Mesothelial cell of epicardium (in vitro differentiated cells): ENCODE measurements around the gene KIFBP. TPM values are rescaled to one million over a fixed set of nuclear protein-coding genes. Genes with fewer than 3 reads are reported as not detected.

ENCODE experiments used
- DNase-seq, 2 experiments: peaks; one replicate each; pipeline ENCODE4 v3.0.0; 2021; ENCODE audit warnings: low spot score in 2 of 2; ENCODE audit not compliant: unreplicated experiment in 2 of 2
- H3K27ac Mint-ChIP-seq: 2 replicates; pipeline ENCODE4 v1.8.0; 2021; ENCODE audit warnings: mixed read lengths
- H3K27me3 Mint-ChIP-seq: 2 replicates; pipeline ENCODE4 v1.8.0; 2021; ENCODE audit warnings: low read depth, mixed read lengths
- H3K36me3 Mint-ChIP-seq: 2 replicates; pipeline ENCODE4 v1.8.0; 2021; ENCODE audit warnings: mixed read lengths
- H3K4me1 Mint-ChIP-seq: 2 replicates; pipeline ENCODE4 v1.8.0; 2021; ENCODE audit warnings: mixed read lengths
- H3K4me3 Mint-ChIP-seq: 2 replicates; pipeline ENCODE4 v1.8.0; 2021; ENCODE audit warnings: mild to moderate bottlenecking, moderate library complexity, mixed read lengths
- H3K9me3 Mint-ChIP-seq: 2 replicates; pipeline ENCODE4 v1.8.0; 2021; ENCODE audit warnings: mixed read lengths
- total RNA-seq: library from RNA; stranded (reverse); gene quantifications from 3 replicates; pipeline ENCODE4 v1.2.1, GENCODE V29; 2021
- TF ChIP-seq, protein P1 (sequence below): fragments of 200-600 bp; sonication (generic); IDR thresholded peaks from one replicate; pipeline ENCODE4 v1.5.0; 2021; ENCODE audit warnings: antibody characterized with exemption; ENCODE audit not compliant: unreplicated experiment

The KIFBP gene
- total RNA-seq, 1 donor from 2014 or later: 22.7 TPM

DNA sequence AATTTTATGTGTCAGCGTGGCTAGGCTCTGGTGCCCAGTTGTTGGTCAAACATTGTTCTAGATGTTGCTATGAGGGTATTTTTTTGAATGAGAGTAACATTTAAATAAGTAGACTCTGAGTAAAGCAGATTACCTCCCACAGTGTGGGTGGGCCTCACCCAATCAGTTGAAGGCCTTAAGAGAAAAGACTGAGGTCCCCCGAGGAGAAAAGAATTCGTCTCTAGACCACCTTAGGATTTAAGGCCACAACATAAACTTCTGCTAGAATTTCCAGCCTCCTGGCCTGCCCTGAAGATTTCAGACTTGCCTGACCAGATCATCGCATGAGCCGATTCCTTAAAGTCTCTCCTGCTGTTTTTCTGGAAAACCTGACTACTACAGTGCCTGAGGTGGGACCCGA lies 54.2 kb downstream of the KIFBP start:
- no peaks in the 10 kb centered on the region for H3K27me3 Mint-ChIP-seq
- TF ChIP-seq, protein P1, sequence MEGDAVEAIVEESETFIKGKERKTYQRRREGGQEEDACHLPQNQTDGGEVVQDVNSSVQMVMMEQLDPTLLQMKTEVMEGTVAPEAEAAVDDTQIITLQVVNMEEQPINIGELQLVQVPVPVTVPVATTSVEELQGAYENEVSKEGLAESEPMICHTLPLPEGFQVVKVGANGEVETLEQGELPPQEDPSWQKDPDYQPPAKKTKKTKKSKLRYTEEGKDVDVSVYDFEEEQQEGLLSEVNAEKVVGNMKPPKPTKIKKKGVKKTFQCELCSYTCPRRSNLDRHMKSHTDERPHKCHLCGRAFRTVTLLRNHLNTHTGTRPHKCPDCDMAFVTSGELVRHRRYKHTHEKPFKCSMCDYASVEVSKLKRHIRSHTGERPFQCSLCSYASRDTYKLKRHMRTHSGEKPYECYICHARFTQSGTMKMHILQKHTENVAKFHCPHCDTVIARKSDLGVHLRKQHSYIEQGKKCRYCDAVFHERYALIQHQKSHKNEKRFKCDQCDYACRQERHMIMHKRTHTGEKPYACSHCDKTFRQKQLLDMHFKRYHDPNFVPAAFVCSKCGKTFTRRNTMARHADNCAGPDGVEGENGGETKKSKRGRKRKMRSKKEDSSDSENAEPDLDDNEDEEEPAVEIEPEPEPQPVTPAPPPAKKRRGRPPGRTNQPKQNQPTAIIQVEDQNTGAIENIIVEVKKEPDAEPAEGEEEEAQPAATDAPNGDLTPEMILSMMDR: no peak
- no peak overlapping the region for H3K4me3 Mint-ChIP-seq
- H3K4me1 Mint-ChIP-seq: no peaks in the 10 kb centered on the region
- no peaks in the 10 kb centered on the region for H3K9me3 Mint-ChIP-seq
- DNase-seq: no peak
- H3K36me3 Mint-ChIP-seq: no peaks in the 10 kb centered on the region
- H3K27ac Mint-ChIP-seq: no peak overlapping the region

DNA sequence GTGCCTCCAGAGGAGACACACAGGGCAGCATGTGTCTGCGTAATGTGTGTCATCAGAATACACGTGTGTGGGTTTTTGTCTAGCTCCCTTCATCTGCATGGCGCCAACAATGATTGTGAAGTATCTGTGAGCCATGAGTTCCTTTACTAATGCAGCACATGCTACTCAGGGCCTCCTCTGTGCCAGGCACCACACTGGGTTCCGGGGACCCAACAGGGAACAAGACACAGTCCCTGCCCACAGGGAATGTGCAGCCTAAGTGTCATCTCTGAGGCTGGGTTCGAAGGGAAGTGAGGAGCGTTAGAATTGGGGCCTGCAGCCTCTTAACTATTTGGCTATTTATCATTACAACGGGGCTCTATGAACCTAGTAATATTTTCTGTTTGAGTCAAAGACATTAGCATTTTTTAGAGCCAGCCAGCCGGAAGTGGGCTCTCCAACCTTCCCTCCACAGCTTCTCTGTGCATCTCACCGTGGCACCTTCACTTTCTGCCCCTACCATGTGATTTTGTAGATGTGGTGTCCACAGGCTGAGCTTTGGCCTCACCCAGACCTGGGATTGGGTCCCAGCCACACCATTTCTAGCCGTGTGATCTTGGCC lies 55.4 kb downstream of the KIFBP start:
- TF ChIP-seq, protein P1: no peak
- no peak for DNase-seq
- no peaks in the 10 kb centered on the region for H3K27me3 Mint-ChIP-seq
- H3K36me3 Mint-ChIP-seq: no peaks in the 10 kb centered on the region
- no peak overlapping the region for H3K27ac Mint-ChIP-seq
- H3K4me1 Mint-ChIP-seq: no peaks in the 10 kb centered on the region
- no peak overlapping the region for H3K4me3 Mint-ChIP-seq
- no peaks in the 10 kb centered on the region for H3K9me3 Mint-ChIP-seq

DNA sequence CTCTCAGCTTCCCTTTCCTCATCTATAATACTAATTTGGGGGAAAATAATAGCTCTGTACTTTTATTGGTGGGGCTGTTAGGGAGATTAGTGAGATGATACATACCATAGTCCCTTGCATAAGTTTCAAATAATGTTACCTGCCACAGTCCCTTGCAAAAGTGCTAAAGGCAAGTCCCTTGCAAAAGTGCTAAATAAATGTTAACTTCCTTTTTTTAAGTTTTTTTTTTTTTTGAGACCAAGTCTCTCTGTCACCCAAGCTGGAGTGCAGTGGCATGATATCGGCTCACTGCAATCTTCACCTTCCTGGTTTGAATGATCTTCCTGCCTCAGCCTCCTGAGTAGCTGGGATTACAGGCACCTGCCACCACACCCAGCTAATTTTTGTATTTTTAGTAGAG lies 55.9 kb downstream of the KIFBP start:
- Mint-ChIP-seq H3K36me3 (no peaks in the 10 kb centered on the region), H3K9me3 (no peaks in the 10 kb centered on the region), H3K27me3 (no peaks in the 10 kb centered on the region), H3K27ac (no peak overlapping the region), H3K4me1 (no peaks in the 10 kb centered on the region), H3K4me3 (no peak overlapping the region)
- no peak for DNase-seq
- TF ChIP-seq, protein P1: no peak

DNA sequence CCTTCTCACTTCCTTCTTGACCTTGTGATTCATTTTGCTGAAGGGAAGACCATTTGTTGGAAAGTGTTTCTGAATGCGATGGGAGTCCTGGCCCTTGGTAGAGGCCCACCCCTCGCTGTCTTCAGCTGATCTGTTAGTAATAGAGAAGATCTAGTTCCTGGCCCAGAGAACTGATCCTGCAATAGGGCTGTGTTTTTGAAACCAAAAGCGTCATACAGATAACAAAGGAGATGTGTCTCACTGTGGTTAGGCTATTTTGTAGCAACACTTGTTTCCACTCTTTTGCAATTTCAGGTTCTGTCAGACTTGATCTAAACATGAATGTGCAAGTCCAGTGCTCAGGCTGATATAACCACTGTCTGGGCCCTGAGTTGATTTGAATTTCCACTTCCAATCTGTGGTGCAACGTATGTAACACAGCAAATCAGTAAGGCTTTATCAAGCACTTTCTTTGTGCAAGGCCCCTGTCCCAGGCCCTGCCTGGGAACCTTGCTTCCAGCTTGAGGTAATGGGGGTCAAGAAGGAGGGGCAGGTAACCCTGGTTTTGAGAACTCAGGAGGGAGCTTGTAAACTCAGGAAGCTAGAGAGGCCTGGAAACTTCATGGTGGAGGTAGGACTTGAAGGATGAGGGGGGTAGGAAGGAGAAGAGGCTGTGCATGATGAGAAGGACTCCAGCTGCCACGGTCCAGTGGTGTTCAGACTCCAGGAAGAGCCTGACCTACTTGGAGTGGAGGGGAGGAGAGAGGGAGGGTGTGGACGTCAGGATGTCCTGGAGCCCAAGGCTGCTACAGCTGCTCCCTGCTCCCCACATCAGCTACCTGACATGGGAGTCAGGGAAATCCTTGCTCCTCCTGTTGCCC lies 57.1 kb downstream of the KIFBP start:
- Mint-ChIP-seq H3K27me3 (no peaks in the 10 kb centered on the region), H3K27ac (no peak overlapping the region), H3K36me3 (no peaks in the 10 kb centered on the region), H3K4me1 (no peaks in the 10 kb centered on the region), H3K4me3 (no peak overlapping the region), H3K9me3 (no peaks in the 10 kb centered on the region)
- no peak for DNase-seq
- TF ChIP-seq, protein P1: no peak

DNA sequence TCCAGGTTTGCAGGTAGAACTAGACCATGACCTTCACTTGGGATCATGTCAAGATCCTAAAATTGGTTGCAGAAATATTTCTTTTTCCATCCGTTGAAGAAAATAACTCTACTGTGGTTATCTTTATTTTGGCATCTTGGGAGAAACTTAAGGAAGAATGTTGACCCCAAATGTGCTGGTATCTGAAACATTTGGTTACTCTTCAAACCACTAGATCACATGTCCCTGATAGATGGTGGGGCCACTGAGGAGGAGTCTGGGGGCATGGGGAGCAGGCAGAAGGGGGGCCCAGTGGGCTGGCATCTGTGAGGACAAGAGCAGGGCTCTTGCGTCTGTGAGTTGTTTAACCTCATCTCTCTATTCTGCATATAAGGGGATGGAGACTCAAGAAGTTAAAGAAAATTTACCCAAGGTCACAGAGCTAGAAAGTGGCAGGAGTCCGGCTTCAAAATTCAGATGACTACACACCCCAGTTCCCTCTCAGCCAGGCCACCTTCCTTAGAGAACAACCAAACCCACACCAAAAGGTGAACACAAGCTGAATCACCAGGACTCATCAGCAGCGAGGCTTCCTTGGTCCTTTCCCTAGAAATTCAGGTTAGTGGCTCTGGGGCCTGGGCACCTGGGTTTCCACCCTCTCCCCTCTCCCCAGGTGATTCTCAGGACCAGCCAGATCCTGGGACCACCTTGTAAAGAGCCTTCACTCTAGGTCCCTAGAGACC lies 58.7 kb downstream of the KIFBP start:
- no peak overlapping the region for H3K27ac Mint-ChIP-seq
- no peak overlapping the region for H3K4me3 Mint-ChIP-seq
- no peaks in the 10 kb centered on the region for H3K4me1 Mint-ChIP-seq
- TF ChIP-seq, protein P1: no peak
- H3K36me3 Mint-ChIP-seq: no peaks in the 10 kb centered on the region
- peaks cover 3% of the 10 kb centered on the region for H3K27me3 Mint-ChIP-seq
- no peak for DNase-seq
- no peaks in the 10 kb centered on the region for H3K9me3 Mint-ChIP-seq
